Measurements from ENCODE around the gene ENAH. TPM values are rescaled to one million over a fixed set of nuclear protein-coding genes. Genes with fewer than 3 reads are reported as not detected.

Gene ENAH
- total RNA-seq, 2 donors from 2014 or later: 43.5 to 63.7 TPM

DNA sequence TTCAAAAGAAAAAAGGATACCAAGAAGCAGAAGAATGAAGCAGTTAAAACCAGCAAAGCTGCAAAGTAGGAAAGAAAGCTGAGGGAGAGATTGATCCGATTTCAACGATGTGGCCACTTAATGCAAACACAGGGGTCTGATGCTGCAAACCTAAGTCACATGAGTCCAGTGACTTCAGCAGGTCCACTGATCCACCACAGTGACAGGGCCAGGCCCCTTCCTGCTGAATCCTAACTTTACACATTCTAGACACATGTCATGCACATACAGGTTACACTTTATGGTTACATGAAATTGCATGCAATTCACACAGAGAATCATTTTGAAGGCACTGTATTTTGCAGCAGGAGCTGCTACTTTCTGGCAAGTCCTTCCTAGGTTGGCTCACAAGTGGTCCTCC lies 166.1 kb downstream of the ENAH start:
- Histone ChIP-seq H3K9me3 (no peaks in the 10 kb centered on the region), H3K4me3 (no peak overlapping the region), H3K36me3 (no peaks in the 10 kb centered on the region), H3K9ac (ENCODE audit: low read depth in 2 of 2, low read length in 2 of 2) (no peak overlapping the region), H3K27ac (no peak overlapping the region), H3K4me1 (no peaks in the 10 kb centered on the region), H3K27me3 (no peaks in the 10 kb centered on the region)
- intact Hi-C loops (cut with DNase I): loop anchor here (10.0 kb wide), 2 partner anchors 58 to 168 kb away; partner anchors contain the start of gene ENAH
- no peak for DNase-seq
- TF ChIP-seq CTCF (IDR thresholded peaks at IDR 0.05): no peak

DNA sequence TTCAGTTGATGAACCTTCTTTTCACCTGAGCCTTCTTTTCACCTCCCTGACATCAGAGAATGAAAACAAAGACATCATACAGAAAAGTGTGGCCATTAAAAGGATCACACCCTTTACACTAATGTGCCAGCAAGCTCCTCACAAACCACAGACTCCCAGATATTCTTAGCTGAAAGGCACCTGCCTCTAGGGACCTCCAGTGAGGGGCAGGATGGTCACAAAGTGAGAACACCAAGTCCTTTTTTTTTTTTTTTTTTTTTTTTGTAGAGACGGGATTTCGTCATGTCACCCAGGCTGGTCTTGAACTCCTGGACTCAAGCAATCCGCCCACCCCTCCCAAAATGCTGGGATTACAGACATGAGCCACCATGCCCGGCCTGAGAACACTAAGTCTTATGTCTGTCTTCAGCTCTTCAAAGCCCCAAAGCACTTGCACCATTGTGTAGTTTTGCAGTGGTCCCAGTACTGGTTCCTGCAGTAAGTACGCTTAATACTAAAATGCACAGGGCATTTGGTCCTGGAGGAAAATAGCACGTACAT lies 166.9 kb downstream of the ENAH start:
- no peaks in the 10 kb centered on the region for H3K36me3 ChIP-seq
- no peak for DNase-seq
- H3K9ac ChIP-seq (ENCODE audit: low read depth in 2 of 2, low read length in 2 of 2): no peak overlapping the region
- H3K27me3 ChIP-seq: no peaks in the 10 kb centered on the region
- no peaks in the 10 kb centered on the region for H3K9me3 ChIP-seq
- intact Hi-C loops (cut with DNase I): loop anchor here (10.0 kb wide), 2 partner anchors 59 to 169 kb away; partner anchors contain the start of gene ENAH
- no peak overlapping the region for H3K27ac ChIP-seq
- H3K4me3 ChIP-seq: no peak overlapping the region
- H3K4me1 ChIP-seq: peaks cover 3% of the 10 kb centered on the region
- no peak for TF ChIP-seq CTCF (IDR thresholded peaks at IDR 0.05)

- H3K36me3 ChIP-seq: no peaks in the 10 kb centered on the region
- no peak overlapping the region for H3K9ac ChIP-seq (ENCODE audit: low read depth in 2 of 2, low read length in 2 of 2)
- no peak for DNase-seq
- H3K27ac ChIP-seq: no peak overlapping the region
- H3K27me3 ChIP-seq: no peaks in the 10 kb centered on the region
- intact Hi-C loops (cut with DNase I): loop anchor here (10.0 kb wide), 2 partner anchors 60 to 170 kb away; partner anchors contain the start of gene ENAH
- H3K4me3 ChIP-seq: no peak overlapping the region
- no peaks in the 10 kb centered on the region for H3K9me3 ChIP-seq
- TF ChIP-seq CTCF (IDR thresholded peaks at IDR 0.05): no peak
- peaks cover 7% of the 10 kb centered on the region for H3K4me1 ChIP-seq
These were observed 167.7 kb downstream of the ENAH start for GRCh38 chr1:225485226-225485625.

- Histone ChIP-seq H3K4me3 (no peak overlapping the region), H3K9ac (ENCODE audit: low read depth in 2 of 2, low read length in 2 of 2) (no peak overlapping the region), H3K36me3 (no peaks in the 10 kb centered on the region), H3K27me3 (no peaks in the 10 kb centered on the region), H3K9me3 (no peaks in the 10 kb centered on the region), H3K27ac (no peak overlapping the region), H3K4me1 (peaks cover 7% of the 10 kb centered on the region)
- no peak for TF ChIP-seq CTCF (IDR thresholded peaks at IDR 0.05)
- DNase-seq: no peak
- intact Hi-C loops (cut with DNase I): loop anchor here (10.0 kb wide), 2 partner anchors 60 to 170 kb away; partner anchors contain the start of gene ENAH
These were observed 168.2 kb downstream of the ENAH start for GRCh38 chr1:225484657-225485214.

- Histone ChIP-seq H3K27ac (no peak overlapping the region), H3K4me3 (no peak overlapping the region)
These were observed 168.9 kb downstream of the ENAH start for GRCh38 chr1:225483818-225484656.

More at GRCh38 chr1:225483818-225484656, 168.9 kb downstream of the ENAH start:
- Histone ChIP-seq H3K4me1 (peaks cover 7% of the 10 kb centered on the region), H3K9ac (ENCODE audit: low read depth in 2 of 2, low read length in 2 of 2) (no peak overlapping the region), H3K36me3 (no peaks in the 10 kb centered on the region), H3K27me3 (no peaks in the 10 kb centered on the region), H3K9me3 (no peaks in the 10 kb centered on the region)
- no peak for TF ChIP-seq CTCF (IDR thresholded peaks at IDR 0.05)
- no peak for DNase-seq
- intact Hi-C loops (cut with DNase I): loop anchor here (1.0 to 10.0 kb wide), 3 partner anchors 61 to 288 kb away; partner anchors contain the start of gene ENAH

Measured in colonic mucosa (tissue), 4 donors.